GM06990 (cell line): Measurements from ENCODE around the gene MTNR1B.

Experiments used
- DNase-seq: peaks from one replicate; pipeline ENCODE4 v3.0.0-alpha.2; 2011; ENCODE audit not compliant: insufficient read length; ENCODE audit errors: extremely low read depth
- H3K27me3 ChIP-seq: replicated peaks from 2 replicates; pipeline ENCODE4 v1.6.0; 2011; ENCODE audit warnings: low read length; ENCODE audit not compliant: control insufficient read depth, insufficient read depth
- H3K36me3 ChIP-seq: 2 replicates; pipeline ENCODE4 v1.5.1; 2011; ENCODE audit warnings: low read length; ENCODE audit not compliant: control insufficient read depth, insufficient read depth
- H3K4me3 ChIP-seq: replicated peaks from 2 replicates; pipeline ENCODE4 v1.5.1; 2011; ENCODE audit warnings: low read depth, mild to moderate bottlenecking, control low read depth, low read length
- TF ChIP-seq, protein P1 (sequence below): IDR thresholded peaks from 2 replicates; pipeline ENCODE4 v1.5.1; 2011; ENCODE audit warnings: low read length, control low read depth, mild to moderate bottlenecking, inconsistent platforms; ENCODE audit not compliant: insufficient read depth, poor library complexity, severe bottlenecking

Gene MTNR1B

DNA sequence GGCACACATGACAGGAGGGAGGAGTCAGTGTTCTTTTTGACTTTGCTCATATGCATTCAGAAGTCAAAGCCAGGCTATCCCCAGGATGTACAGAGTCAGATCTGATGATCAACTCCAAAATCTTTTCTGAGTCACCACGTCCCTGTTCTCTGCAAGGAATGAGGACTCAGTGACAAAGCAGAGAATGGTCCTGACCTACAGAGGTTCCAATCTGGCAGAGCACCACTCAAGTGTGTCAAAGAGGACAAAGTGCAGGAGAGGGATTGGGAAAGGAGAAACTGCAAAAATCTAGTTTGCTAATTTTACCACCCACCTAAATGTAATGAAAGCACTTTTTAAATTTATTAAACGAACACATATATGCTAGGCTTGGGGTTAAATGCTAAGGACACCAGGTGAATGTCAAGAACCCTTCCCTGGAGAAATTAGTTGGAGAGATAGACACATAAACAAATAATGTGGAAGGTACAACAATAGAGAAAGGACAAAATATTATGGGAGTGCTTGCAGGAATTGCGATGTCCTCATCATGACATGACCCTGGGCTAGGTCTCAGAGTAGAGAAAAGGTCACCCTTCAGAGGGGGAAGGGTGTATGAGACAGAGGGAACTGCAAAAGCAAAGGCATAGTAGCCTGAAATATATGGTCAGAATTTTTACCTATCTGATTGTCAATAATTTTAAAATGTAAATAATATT is 56.3 kb downstream of the MTNR1B start:
- TF ChIP-seq, protein P1, sequence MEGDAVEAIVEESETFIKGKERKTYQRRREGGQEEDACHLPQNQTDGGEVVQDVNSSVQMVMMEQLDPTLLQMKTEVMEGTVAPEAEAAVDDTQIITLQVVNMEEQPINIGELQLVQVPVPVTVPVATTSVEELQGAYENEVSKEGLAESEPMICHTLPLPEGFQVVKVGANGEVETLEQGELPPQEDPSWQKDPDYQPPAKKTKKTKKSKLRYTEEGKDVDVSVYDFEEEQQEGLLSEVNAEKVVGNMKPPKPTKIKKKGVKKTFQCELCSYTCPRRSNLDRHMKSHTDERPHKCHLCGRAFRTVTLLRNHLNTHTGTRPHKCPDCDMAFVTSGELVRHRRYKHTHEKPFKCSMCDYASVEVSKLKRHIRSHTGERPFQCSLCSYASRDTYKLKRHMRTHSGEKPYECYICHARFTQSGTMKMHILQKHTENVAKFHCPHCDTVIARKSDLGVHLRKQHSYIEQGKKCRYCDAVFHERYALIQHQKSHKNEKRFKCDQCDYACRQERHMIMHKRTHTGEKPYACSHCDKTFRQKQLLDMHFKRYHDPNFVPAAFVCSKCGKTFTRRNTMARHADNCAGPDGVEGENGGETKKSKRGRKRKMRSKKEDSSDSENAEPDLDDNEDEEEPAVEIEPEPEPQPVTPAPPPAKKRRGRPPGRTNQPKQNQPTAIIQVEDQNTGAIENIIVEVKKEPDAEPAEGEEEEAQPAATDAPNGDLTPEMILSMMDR: no peak
- Histone ChIP-seq H3K4me3 (no peak overlapping the region), H3K27me3 (no peaks in the 10 kb centered on the region), H3K36me3 (no peaks in the 10 kb centered on the region)
- DNase-seq: no peak

- H3K27me3 ChIP-seq: no peaks in the 10 kb centered on the region
- H3K36me3 ChIP-seq: no peaks in the 10 kb centered on the region
- DNase-seq: peak; percentile 3
- peak overlapping the region; percentile 32 for H3K4me3 ChIP-seq
- TF ChIP-seq, protein P1: no peak
Observed at GRCh38 chr11:93028960-93029522, 59.6 kb downstream of the MTNR1B start.

- Histone ChIP-seq H3K4me3 (no peak overlapping the region), H3K27me3 (no peaks in the 10 kb centered on the region), H3K36me3 (no peaks in the 10 kb centered on the region)
- no peak for DNase-seq
- TF ChIP-seq, protein P1: no peak
Observed at GRCh38 chr11:93031386-93031785, 61.9 kb downstream of the MTNR1B start.
